Mammary epithelial cell (primary cell): ENCODE data around the gene NLRP1.

ENCODE experiments used
- EZH2 ChIP-seq: IDR thresholded peaks from 2 replicates; pipeline ENCODE4 v1.6.1; 2012; ENCODE audit warnings: low read length, inconsistent platforms, borderline replicate concordance
- TF ChIP-seq, protein P1 (sequence below), 2 donors: IDR thresholded peaks in 1 of 2; conservative IDR thresholded peaks in 1 of 2; 2 replicates each; pipeline ENCODE4 v1.5.1; 2011 to 2012; ENCODE audit warnings: inconsistent platforms in 2 of 2, low read length in 2 of 2, mild to moderate bottlenecking in 2 of 2, control low read depth in 1 of 2, low read depth in 1 of 2; ENCODE audit not compliant: insufficient read depth in 1 of 2; ENCODE audit errors: extremely low read depth in 1 of 2

DNA sequence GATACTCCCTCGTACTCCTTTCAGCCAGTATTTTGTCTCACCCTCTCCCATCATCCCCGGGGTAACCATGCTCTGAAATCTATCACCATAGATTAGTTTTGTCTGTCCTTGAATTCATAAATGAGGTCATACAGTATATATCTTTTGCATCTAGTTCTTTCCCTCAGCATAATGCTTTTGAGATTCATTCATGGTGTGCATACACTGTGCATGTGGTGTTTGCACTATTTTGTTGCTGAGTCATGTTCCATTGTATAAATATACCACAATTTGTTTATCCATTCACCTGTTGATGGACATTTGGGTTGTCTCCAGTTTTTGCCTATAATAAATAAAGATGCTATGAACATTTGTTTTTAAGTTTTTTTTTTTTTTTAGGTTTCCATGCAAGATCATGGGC, 34.2 kb upstream of the NLRP1 start:
- TF ChIP-seq, protein P1, sequence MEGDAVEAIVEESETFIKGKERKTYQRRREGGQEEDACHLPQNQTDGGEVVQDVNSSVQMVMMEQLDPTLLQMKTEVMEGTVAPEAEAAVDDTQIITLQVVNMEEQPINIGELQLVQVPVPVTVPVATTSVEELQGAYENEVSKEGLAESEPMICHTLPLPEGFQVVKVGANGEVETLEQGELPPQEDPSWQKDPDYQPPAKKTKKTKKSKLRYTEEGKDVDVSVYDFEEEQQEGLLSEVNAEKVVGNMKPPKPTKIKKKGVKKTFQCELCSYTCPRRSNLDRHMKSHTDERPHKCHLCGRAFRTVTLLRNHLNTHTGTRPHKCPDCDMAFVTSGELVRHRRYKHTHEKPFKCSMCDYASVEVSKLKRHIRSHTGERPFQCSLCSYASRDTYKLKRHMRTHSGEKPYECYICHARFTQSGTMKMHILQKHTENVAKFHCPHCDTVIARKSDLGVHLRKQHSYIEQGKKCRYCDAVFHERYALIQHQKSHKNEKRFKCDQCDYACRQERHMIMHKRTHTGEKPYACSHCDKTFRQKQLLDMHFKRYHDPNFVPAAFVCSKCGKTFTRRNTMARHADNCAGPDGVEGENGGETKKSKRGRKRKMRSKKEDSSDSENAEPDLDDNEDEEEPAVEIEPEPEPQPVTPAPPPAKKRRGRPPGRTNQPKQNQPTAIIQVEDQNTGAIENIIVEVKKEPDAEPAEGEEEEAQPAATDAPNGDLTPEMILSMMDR (conservative IDR thresholded peaks at IDR 0.05 in 1 of 2, IDR thresholded peaks at IDR 0.05 in 1 of 2; ENCODE audit: extremely low read depth in 1 of 2, insufficient read depth in 1 of 2, low read depth in 1 of 2, low read length in 2 of 2): no peak
- TF ChIP-seq EZH2: no peak
